Erythroblast (primary cell): ENCODE results near the gene ARHGEF28.

Experiments used
- GATA1 ChIP-seq: IDR thresholded peaks from 2 replicates; pipeline ENCODE4 v1.6.1; 2011; ENCODE audit warnings: low read depth, mild to moderate bottlenecking, control low read depth, low read length, moderate library complexity
- POLR2A ChIP-seq: IDR thresholded peaks from 2 replicates; pipeline ENCODE4 v1.6.1; 2011; ENCODE audit warnings: mild to moderate bottlenecking, low read length

GRCh38 chr5:73921741-73922140, 295.7 kb downstream of the ARHGEF28 start:
- TF ChIP-seq POLR2A (no peak), GATA1 (no peak)
